ENCODE results near the gene PXK.

Gene PXK

DNA sequence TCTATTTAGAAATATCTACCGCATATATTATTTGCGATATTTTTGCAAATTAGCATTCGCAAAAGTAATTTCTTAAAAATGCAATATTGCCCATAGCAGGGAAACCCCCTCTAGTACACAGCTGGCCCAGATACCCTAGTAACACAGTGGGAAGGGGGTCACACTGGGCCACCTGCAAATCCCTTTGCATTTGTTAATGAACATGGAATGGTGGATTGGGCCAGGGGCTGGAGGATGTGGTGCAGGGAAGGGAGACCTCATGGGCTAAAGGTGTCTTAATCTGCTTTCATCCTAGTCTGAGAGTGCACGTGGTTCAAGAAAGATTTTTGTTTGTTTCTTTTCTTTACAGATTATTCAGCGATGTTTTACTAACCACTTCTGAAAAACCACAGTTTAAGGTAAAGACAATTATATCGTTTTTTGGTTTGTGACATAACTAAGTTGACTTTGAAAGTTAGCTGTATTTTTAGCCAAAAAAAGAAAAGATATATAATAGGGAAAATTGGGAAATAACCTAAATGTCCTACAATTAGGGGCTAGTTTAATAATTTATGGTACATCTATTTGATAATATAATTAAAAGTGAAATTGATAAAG is 70.9 kb downstream of the PXK start:
- no peak overlapping the region for H3K4me3 ChIP-seq (ENCODE audit: low read depth, low read length)
- peaks cover 2% of the 10 kb centered on the region; the same call in 1 of the 2 replicates for H3K4me1 ChIP-seq (ENCODE audit: control insufficient read depth, insufficient read depth, low read length)
- no peak overlapping the region for H3K27ac ChIP-seq (ENCODE audit: low read depth, low read length)
- H3K9ac ChIP-seq (ENCODE audit: low read length): no peak overlapping the region
- H3K9me3 ChIP-seq (ENCODE audit: control insufficient read depth, insufficient read depth, low read depth, low read length): no peaks in the 10 kb centered on the region
- H3K27me3 ChIP-seq (ENCODE audit: control insufficient read depth, insufficient read depth, low read length): no peaks in the 10 kb centered on the region
- 0 out of 2 replicates have a peak, but pooled peaks cover 5% of the 10 kb centered on the region for H3K36me3 ChIP-seq (ENCODE audit: control insufficient read depth, insufficient read depth, low read length)

DNA sequence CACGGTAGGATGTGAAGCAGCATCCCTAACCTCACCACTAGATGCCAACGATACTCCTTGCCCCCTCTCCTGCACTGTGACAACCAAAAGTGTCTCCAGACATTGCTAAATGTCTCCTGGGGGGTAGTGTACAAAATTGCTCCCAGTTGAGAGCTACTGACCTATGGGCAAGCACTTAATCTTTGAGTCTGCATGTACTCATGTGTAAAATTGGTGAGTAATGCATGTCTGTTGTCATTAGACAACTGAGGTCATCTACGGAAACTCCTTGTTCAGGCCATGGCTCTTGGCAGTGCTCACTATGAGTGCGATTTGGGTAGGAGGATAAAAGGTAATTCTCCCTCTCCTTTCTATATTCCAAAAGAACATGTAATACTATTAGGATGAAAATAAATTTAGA is 71.7 kb downstream of the PXK start:
- Histone ChIP-seq H3K27ac (ENCODE audit: low read depth, low read length) (no peak overlapping the region), H3K36me3 (ENCODE audit: control insufficient read depth, insufficient read depth, low read length) (0 out of 2 replicates have a peak, but pooled peaks cover 2% of the 10 kb centered on the region), H3K9ac (ENCODE audit: low read length) (no peak overlapping the region), H3K4me3 (ENCODE audit: low read depth, low read length) (no peak overlapping the region), H3K27me3 (ENCODE audit: control insufficient read depth, insufficient read depth, low read length) (no peaks in the 10 kb centered on the region), H3K9me3 (ENCODE audit: control insufficient read depth, insufficient read depth, low read depth, low read length) (no peaks in the 10 kb centered on the region), H3K4me1 (ENCODE audit: control insufficient read depth, insufficient read depth, low read length) (peaks cover 2% of the 10 kb centered on the region; the same call in 1 of the 2 replicates)

- H3K9ac ChIP-seq (ENCODE audit: low read length): no peak overlapping the region
Observed at GRCh38 chr3:58408906-58409305, 76.2 kb downstream of the PXK start.

DNA sequence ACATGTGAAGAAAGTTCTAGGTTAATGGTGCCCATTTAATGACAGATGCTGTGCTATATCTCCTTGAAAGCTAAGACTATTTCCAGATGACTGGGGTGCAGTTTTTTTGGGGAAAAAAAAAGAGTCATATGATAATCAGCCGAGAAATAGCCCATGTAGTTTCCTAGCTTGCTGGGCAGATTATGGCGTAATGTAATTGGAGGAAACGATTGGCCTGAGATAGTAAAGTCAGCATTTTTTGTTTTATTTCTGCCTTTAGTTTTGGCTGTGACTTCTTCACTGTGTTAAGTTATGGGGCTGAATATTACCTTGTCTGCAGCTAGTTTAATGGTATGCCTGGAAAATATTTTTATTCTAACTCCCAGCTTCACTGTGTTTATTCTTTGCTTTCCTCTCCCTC is 77.0 kb downstream of the PXK start:
- no peak overlapping the region for H3K4me3 ChIP-seq (ENCODE audit: low read depth, low read length)
- peaks cover 5% of the 10 kb centered on the region for H3K4me1 ChIP-seq (ENCODE audit: control insufficient read depth, insufficient read depth, low read length)
- H3K27ac ChIP-seq (ENCODE audit: low read depth, low read length): no peak overlapping the region
- H3K27me3 ChIP-seq (ENCODE audit: control insufficient read depth, insufficient read depth, low read length): no peaks in the 10 kb centered on the region
- H3K36me3 ChIP-seq (ENCODE audit: control insufficient read depth, insufficient read depth, low read length): no peaks in the 10 kb centered on the region
- H3K9ac ChIP-seq (ENCODE audit: low read length): no peak overlapping the region
- no peaks in the 10 kb centered on the region for H3K9me3 ChIP-seq (ENCODE audit: control insufficient read depth, insufficient read depth, low read depth, low read length)

More at GRCh38 chr3:58408906-58409305, 76.2 kb downstream of the PXK start:
- Histone ChIP-seq H3K36me3 (ENCODE audit: control insufficient read depth, insufficient read depth, low read length) (no peaks in the 10 kb centered on the region), H3K4me3 (ENCODE audit: low read depth, low read length) (no peak overlapping the region), H3K27ac (ENCODE audit: low read depth, low read length) (no peak overlapping the region), H3K4me1 (ENCODE audit: control insufficient read depth, insufficient read depth, low read length) (no peaks in the 10 kb centered on the region; the same call in 1 of the 2 replicates), H3K27me3 (ENCODE audit: control insufficient read depth, insufficient read depth, low read length) (no peaks in the 10 kb centered on the region), H3K9me3 (ENCODE audit: control insufficient read depth, insufficient read depth, low read depth, low read length) (no peaks in the 10 kb centered on the region)

GRCh38 chr3:58411036-58411435 is 78.3 kb downstream of the PXK start:
- Histone ChIP-seq H3K27ac (ENCODE audit: low read depth, low read length) (no peak overlapping the region), H3K4me1 (ENCODE audit: control insufficient read depth, insufficient read depth, low read length) (peaks cover 19% of the 10 kb centered on the region), H3K36me3 (ENCODE audit: control insufficient read depth, insufficient read depth, low read length) (no peaks in the 10 kb centered on the region), H3K9ac (ENCODE audit: low read length) (no peak overlapping the region), H3K4me3 (ENCODE audit: low read depth, low read length) (no peak overlapping the region), H3K27me3 (ENCODE audit: control insufficient read depth, insufficient read depth, low read length) (no peaks in the 10 kb centered on the region), H3K9me3 (ENCODE audit: control insufficient read depth, insufficient read depth, low read depth, low read length) (no peaks in the 10 kb centered on the region)

GRCh38 chr3:58411851-58412830 is 79.4 kb downstream of the PXK start:
- Histone ChIP-seq H3K27me3 (ENCODE audit: control insufficient read depth, insufficient read depth, low read length) (no peaks in the 10 kb centered on the region), H3K4me1 (ENCODE audit: control insufficient read depth, insufficient read depth, low read length) (peaks cover 24% of the 10 kb centered on the region), H3K9me3 (ENCODE audit: control insufficient read depth, insufficient read depth, low read depth, low read length) (no peaks in the 10 kb centered on the region), H3K27ac (ENCODE audit: low read depth, low read length) (no peak overlapping the region), H3K36me3 (ENCODE audit: control insufficient read depth, insufficient read depth, low read length) (no peaks in the 10 kb centered on the region), H3K4me3 (ENCODE audit: low read depth, low read length) (no peak overlapping the region), H3K9ac (ENCODE audit: low read length) (no peak overlapping the region)

GRCh38 chr3:58414538-58415197 is 82.0 kb downstream of the PXK start:
- H3K27me3 ChIP-seq (ENCODE audit: control insufficient read depth, insufficient read depth, low read length): no peaks in the 10 kb centered on the region
- no peak overlapping the region for H3K9ac ChIP-seq (ENCODE audit: low read length)
- H3K4me3 ChIP-seq (ENCODE audit: low read depth, low read length): no peak overlapping the region
- no peak overlapping the region for H3K27ac ChIP-seq (ENCODE audit: low read depth, low read length)
- no peaks in the 10 kb centered on the region for H3K9me3 ChIP-seq (ENCODE audit: control insufficient read depth, insufficient read depth, low read depth, low read length)
- H3K36me3 ChIP-seq (ENCODE audit: control insufficient read depth, insufficient read depth, low read length): no peaks in the 10 kb centered on the region
- peaks cover 24% of the 10 kb centered on the region for H3K4me1 ChIP-seq (ENCODE audit: control insufficient read depth, insufficient read depth, low read length)

DNA sequence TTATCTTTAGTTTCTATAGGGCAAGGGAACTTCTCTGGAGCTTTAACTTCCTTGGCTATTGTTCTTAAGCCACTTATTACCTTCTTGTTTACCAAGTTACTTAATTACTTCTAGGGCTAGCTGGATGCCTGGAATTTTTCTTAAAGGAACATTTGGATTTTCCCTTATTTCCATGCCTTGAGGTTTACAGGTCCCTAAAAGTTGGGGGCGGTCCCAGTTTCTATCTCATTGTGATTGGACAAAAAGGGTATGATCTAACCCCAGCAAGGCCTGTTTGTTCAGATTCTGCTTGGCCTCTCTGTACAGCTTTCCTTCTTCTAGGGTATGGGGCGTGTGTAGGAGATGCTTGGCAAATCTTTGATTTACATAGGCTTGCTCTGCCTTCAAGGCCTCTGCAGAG is 83.5 kb downstream of the PXK start:
- no peaks in the 10 kb centered on the region for H3K27me3 ChIP-seq (ENCODE audit: control insufficient read depth, insufficient read depth, low read length)
- H3K4me1 ChIP-seq (ENCODE audit: control insufficient read depth, insufficient read depth, low read length): peaks cover 24% of the 10 kb centered on the region
- H3K9me3 ChIP-seq (ENCODE audit: control insufficient read depth, insufficient read depth, low read depth, low read length): no peaks in the 10 kb centered on the region
- no peak overlapping the region for H3K4me3 ChIP-seq (ENCODE audit: low read depth, low read length)
- no peak overlapping the region for H3K27ac ChIP-seq (ENCODE audit: low read depth, low read length)
- no peaks in the 10 kb centered on the region; the same call in 1 of the 2 replicates for H3K36me3 ChIP-seq (ENCODE audit: control insufficient read depth, insufficient read depth, low read length)
- no peak overlapping the region for H3K9ac ChIP-seq (ENCODE audit: low read length)

DNA sequence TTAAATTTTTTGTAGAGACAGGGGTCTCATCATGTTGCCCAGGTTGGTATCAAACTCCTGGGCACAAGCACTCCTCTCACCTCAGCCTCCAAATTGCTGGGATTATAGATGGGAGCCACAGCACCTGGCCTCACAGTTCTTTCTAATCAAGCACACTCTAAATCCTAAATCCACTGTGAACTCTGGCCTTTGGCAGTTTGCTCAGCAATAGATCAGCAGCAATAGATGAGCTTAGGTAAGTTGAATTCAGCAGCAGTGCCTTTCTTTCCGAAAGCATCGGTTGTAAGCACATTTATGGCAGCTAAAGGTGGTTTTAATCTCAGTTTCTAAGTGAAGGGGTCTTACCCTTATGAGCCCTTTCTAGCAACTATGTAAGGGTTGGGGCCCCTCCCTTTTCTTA is 84.4 kb downstream of the PXK start:
- Histone ChIP-seq H3K27ac (ENCODE audit: low read depth, low read length) (no peak overlapping the region), H3K27me3 (ENCODE audit: control insufficient read depth, insufficient read depth, low read length) (no peaks in the 10 kb centered on the region), H3K4me1 (ENCODE audit: control insufficient read depth, insufficient read depth, low read length) (peaks cover 24% of the 10 kb centered on the region), H3K9me3 (ENCODE audit: control insufficient read depth, insufficient read depth, low read depth, low read length) (no peaks in the 10 kb centered on the region), H3K36me3 (ENCODE audit: control insufficient read depth, insufficient read depth, low read length) (peaks cover 6% of the 10 kb centered on the region; the same call in 1 of the 2 replicates), H3K4me3 (ENCODE audit: low read depth, low read length) (no peak overlapping the region), H3K9ac (ENCODE audit: low read length) (no peak overlapping the region)

GRCh38 chr3:58418227-58418626 is 85.5 kb downstream of the PXK start:
- Histone ChIP-seq H3K9me3 (ENCODE audit: control insufficient read depth, insufficient read depth, low read depth, low read length) (no peaks in the 10 kb centered on the region), H3K36me3 (ENCODE audit: control insufficient read depth, insufficient read depth, low read length) (peaks cover 14% of the 10 kb centered on the region; the same call in 1 of the 2 replicates), H3K9ac (ENCODE audit: low read length) (no peak overlapping the region), H3K4me1 (ENCODE audit: control insufficient read depth, insufficient read depth, low read length) (peaks cover 26% of the 10 kb centered on the region), H3K27me3 (ENCODE audit: control insufficient read depth, insufficient read depth, low read length) (no peaks in the 10 kb centered on the region), H3K27ac (ENCODE audit: low read depth, low read length) (no peak overlapping the region), H3K4me3 (ENCODE audit: low read depth, low read length) (no peak overlapping the region)
